Stimulated activated CD4-positive, alpha-beta T cell treated with anti-CD3 and anti-CD28 coated beads, Interleukin-2, amount 100 ng/mL, for 4 hours (primary cell): ENCODE data around the gene STARD6.
"Not testable (repeated sequence)": the region's sequence is repeated elsewhere in the genome, so short reads cannot be mapped to it uniquely, and the experiment has no call there.

Source experiments
- DNase-seq: peaks from one replicate; pipeline ENCODE4 v3.0.0-alpha.2; 2020; ENCODE audit warnings: low read depth

STARD6 gene

DNA sequence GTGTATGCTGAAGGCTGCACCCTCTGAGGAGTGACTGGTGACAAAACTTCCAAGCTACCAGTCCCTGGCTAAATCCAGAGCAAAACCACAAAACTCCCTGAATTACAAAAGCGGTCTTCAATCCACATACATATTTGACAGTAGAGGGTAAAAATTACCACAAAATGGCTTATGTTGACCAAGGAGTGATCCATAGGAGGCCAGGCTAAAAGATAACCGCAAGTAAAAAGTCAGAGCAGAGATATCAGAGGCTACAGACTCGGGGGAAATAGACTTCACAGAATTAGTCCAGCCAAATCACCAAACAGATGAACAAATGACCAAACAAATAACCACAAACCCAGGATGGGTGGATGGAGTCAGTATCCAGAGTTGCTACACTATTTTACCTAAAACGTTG, 19.4 kb downstream of the STARD6 start:
- DNase-seq: no peak

DNA sequence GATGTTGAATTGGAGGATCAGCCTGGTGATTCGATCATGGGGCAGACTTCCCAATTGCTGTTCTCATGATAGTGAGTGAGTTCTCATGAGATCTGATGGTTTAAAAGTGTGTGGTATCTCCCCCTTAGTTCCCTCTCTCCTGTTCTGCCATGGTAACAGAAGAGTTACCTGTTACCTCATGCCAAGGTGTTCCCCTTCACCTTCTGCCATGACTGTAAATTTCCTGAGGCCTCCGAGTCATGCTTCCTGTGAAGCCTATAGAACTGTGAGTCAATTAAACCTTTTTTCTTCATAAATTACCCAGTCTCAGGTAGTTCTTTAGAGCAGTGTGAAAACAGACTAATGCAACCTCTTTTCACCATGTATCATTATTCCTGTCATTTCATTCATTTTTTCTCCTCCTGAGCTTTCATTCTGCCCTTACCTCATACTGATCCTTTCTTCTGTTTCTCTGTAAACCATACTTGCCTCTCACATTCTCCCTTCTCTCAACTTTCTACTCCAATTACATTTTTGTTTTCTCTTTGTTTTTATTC, 22.0 kb downstream of the STARD6 start:
- DNase-seq: no peak

DNA sequence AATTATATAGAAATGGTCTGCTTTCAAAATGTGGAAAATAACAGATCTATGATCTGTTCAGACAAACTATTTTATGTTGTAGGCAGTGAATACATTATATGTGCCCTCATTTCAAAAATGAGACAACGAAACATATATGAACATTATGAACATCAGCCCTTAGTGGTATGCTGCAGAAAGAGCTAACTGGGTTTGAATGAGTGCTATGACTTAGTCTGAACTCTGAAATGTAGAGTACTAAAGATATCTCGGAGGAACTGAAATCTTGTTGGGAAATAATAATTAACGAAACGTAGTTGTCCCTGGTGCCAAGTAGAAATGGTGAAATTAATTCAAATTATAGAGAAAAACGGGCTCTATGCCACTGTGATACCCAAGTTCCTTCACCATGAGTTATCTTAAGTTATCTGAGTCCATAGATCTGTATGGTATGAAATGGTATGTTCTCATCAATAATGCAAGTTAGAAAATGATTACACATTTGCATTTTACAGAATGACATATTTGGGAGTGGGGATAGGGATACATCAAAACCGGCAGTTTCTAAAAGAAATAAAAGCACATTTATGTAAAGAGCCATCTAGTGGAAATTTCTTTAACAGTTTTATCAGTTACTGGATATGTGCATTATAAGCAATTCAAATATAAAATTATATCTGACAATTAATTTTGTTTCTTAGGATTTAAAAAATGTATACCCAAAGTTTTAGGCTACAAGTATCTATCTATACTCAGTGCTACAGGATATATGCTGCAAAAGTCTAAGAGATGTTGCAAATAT, 26.7 kb downstream of the STARD6 start:
- DNase-seq: no peak

DNA sequence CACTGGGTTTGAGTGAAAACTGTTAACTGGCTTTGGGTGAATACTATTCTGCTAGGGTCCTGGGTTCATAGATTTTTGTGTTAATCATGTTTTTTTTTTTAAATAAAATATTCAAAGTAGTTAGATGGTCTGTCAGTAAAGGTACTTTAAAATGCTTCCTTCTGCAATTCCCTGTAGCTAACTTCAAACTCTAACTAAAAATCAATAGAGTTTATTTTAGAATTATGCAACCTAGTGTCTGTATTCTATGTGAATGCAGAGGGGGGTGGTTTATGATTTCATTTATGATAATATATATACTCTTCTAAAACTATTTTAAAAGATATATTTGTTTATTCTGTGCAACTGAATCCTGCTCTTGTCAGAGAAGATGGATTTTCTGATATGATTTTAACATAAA, 27.9 kb downstream of the STARD6 start:
- DNase-seq: no peak

DNA sequence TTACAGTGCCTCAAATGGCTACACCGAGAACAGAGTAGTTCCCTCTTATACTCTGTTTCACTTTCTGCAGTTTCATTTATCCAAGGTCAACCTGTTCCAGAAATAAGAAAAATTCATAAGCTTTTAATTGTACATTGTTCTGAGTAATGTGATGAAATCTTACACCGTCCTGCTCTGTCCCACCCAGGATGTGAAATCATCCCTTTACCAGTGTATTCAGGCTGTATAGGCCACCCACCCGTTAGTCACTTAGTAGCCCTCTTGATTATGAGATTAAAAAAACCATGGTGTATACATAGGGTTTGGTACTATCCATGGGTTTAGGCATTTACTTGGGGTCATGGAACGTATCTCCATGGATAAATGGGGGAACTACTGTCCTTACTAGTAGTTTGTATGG, 29.8 kb downstream of the STARD6 start:
- DNase-seq: no peak

DNA sequence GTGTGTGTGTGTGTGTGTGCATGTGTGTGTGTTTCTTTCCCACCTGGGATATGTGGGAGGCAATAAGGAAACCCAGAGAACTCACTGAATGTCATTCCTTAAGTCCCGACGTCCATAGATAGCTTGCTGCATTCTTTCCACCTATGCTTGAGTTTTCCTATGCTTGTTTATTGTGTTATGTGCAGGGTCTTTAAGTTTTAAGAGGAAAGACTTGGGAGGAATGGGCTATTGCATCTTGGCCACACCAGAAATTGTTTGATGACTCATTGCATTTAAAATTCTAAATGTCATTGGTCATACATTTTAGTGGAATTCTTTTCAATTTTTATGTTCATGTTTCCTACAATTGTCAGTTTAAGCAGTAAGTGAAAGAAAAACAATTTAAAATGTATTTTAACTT, 33.7 kb downstream of the STARD6 start:
- no peak for DNase-seq

DNA sequence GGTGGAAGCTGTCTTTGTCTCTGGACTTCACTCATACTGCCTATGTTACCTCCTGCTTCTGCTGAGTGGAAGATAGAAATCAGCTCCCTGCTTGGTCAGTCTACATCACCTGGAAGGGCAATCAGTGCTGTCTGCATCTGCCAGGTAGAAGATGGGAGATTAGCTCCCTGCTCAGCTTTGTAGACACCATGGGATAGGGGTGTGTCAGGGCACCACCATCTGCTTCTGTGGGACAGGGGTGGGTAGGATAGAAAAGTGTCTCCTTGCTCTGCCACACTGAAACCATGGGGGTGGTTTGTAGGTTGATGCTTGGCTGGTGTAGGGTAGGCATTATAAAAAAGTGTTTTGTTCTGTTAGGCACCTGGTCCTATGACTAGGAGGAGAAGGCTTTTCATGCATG, 34.1 kb downstream of the STARD6 start:
- DNase-seq: no peak

DNA sequence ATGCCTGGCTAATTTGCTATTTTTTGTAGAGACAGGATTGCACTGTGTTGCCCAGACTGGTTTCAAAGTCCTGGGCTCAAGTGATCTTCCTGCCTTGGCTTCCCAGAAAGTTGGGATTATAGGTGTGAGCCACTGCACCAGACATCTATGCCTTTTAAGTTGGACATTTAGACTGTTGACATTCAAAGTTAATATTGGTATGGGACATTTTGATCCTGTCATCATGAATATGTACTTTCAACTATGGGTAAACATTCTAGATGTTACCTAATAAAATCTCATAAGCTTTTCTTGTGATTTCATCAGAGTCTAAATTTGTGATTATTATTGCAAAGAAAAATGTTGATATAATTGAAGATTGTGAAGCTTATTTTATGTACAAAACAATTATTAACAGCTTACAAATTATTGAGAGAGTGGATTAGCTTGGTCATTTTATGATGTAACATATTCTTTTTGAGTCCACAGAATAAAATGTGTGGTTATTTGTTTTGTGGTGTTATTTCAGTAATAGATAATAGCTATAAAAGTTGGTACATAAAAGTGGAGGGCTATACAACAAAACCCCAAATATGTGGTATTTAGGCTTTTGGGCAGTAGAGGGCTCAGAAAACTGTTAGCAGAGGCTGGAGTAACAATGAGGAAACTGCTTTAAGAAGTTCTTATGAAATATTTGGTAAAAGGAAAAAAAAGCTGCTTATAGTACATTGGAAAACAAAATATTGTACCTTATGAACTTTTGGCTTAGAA, 41.4 kb downstream of the STARD6 start:
- DNase-seq: no peak

DNA sequence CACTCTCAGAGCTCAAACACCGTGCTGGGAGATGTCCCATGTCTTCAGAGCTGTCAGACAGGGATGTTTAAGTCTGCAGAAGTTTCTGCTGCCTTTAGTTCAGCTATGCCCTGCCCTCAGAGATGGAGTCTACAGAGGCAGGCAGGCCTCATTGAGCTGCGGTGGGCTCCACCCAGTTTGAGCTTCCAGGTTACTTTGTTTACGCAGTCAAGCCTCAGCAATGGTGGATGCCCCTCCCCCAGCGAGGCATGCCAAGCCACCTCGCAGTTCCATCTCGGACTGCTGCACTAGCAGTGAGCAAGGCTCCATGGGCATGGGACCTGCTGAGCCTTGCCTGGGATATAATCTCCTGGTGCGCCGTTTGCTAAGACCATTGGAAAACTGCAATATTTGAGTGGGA, 48.1 kb downstream of the STARD6 start:
- not testable (repeated sequence) for DNase-seq

DNA sequence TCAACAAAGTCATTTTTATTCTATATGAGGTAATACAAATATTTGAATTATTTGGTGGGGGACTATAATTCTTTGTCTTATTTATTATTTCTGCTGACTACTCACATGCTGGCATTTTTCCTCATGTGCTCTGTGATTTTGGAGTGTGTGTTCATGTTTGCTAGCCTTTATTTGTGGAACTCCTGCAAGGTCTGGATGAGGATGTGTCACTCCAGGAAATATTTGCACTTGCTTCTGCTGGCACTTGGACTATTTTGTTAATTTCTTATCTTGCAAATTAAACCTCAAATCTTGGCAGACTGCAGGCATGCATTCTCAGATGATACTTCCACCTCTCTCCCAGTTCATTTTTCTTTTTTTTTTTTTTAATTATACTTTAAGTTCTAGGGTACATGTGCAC, 54.2 kb downstream of the STARD6 start:
- DNase-seq: no peak

DNA sequence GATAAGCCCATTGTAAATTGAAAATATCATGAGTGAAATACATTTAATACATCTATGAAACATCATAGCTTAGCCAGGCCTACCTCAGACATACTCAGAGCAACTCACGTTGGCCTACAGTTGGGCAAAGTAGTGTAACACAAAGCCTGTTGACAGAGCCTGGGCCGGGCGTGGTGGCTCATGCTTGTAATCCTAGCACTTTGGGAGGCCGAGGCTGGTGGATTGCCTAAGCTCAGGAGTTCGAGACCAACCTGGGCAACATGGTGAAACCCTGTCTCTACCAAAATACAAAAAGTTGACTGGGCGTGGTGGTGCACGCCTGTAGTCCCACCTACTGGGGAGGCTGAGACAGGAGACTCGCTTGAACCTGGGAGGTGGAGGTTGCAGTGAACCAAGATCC, 58.7 kb downstream of the STARD6 start:
- DNase-seq: not testable (repeated sequence)

DNA sequence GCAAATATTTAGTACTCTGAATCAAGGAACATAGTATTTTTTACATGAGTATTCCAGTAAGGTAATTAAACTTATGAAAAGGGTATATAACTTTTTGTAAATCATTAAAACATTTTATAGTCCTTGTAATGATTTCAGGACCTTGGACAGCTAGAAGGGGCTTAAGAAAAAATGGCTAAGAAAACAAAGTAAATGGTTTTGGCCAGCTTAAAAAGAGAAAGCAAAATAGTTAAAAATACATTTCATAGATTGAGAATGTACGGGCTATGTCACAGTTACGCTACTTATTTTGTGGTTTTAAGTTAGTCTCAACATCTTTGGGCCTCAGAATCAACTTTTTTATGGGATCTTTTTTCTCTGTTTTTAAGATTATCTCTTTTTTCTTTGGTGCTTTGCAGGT, 61.6 kb downstream of the STARD6 start:
- DNase-seq: no peak

DNA sequence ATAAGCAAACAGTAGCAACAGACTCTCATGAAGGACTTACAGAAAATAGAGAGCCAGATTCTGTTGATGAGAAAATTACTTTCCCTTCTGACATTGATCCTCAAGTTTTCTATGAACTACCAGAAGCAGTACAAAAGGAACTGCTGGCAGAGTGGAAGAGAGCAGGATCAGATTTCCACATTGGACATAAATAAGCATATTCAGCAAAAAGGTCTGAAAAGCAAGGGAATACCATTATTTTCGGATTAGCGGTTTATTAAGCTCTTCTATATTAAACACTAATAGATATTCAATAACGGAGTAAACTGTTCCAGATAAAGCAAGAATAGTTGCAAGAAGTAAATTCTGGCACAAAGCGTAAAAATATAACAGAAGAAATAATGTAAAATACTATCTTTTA, 63.4 kb downstream of the STARD6 start:
- DNase-seq: no peak

DNA sequence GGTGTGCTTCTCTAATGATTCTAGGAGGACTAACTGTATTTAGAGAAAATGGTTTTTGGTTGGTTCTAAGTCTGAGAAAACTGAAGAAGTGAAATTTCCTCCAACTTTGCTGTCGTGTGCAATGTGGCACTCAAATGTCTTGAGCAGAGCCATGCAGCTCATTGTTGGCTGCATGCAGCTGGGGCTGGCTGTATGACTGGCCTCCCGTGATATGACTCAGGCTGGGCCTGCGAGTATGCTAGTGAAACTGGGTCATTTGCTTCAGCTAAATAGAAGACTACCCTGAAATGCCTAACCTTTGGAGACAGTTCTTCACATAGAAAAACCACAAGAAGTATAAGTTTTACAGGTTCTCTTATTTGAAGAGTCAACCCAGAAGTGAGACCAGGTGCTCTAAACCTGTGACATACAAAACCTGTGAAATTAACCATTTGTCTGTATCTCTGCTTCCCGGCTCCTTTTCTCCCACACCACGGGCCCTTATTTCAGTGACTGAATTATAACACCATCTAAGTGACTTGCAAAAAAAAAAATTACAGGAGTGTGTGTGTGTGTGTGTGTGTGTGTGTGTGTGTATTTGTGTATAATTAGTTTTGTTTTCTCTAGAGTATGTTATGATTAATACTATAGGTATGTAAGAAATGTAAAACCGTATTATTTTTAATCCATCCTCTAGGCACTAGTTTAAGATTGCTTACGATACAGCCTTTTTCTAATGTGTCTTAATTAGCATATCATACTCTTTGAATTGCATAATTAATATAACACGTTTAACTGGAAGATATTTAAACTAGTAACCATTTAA, 72.5 kb downstream of the STARD6 start:
- DNase-seq: no peak

DNA sequence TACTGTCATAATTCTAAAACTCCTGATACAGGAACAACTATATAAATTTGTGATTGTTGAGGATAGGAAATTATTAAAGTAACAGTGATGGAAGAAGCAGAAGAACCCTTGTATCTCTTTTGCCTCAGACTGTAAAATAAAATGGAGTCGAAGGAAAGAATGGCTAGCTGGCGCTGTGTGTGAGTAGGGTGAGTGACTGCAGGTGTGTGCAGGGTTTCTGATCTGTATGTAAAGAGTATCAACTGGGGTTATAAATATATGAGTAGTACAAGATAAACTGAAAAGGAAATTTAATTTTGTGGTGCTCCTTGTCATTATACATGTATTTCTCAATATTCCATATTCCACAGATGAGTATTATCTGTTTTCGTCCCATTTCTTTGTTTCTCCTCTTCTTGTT, 73.1 kb downstream of the STARD6 start:
- no peak for DNase-seq

DNA sequence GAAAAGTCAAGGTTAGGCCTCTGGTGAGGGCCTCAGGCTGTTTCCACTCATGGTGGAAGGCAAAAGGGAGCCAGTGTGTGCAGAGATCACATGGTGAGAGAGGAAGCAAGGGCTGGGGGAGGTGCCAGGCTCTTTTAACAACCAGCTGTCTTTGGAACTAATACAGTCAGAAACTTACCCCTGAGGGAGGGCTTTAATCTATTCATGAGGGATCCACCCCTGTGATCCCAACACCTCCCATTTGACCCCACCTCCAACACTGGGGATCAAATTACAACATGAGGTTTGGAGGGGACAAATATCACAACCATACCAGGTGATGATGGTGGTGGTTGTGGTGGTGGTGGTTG, 77.5 kb downstream of the STARD6 start:
- no peak for DNase-seq

DNA sequence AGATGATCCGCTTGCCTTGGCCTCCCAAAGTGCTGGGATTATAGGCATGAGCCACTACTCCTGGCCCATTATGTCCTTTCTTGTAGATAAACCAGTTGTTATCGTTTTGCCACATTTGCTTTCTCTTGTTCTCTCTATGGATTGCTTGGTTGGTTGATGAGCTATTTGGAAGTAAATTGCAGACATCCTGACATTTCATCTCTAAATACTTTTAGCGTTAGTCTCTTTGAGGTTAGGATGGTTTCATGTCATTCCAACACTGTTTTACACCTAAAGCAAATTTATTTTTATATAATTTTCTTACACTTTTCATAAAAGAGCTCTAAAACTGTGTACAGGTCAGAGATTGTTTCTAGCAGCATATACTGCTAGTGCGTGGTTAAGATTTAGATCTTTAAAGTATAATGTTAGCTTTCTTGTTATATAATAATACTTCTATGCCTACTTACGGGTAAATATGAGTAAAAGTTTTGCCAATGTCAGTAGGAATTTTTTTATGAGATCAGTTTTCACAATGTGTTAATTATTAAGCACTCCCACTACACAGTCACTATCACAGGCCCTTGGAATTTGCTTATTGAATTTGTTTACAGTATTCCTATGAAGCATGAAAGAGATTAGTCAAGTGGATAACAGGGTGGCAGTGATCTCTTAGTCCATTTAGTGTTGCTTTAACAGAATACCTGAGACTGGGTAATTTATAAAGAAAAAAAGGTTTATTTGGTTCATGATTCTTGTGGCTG, 78.0 kb downstream of the STARD6 start:
- no peak for DNase-seq

DNA sequence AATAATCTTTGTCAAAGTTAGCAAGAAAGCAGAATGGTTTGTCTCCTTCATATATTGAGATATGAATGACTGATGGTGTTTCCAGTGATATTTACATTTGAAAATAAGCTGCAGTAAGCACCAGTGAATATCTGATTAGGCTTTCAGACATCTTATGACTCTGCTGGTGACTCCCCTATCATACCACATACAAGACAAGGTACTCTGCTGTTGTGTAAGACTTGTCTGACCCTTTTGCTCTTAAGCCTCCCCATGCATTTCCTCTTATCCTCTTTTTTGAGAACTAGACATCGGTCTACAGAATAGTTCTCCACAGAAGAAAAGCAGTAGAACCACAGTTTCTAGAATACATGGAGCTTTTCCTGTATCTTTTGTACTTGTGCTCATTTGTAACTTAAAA, 79.0 kb downstream of the STARD6 start:
- no peak for DNase-seq

DNA sequence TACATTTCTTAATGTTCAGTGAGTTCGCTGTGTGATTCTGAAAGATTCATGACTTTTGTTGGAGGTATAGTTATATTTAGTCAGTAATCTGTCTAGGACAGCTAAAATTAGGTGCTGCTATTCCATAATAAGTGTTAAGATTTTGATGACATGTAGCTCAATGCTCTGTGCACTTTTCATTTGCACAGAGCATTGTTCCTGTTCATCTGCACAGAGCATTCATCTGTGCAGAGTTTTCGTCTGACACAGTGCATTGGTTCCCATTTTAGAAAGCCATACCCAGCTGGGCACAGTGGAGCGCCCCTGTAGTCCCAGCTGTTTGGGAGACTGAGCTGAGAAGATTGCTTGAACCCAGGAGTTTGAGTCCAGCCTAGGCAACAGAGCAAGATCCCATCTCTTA, 79.8 kb downstream of the STARD6 start:
- no peak for DNase-seq
